Neural progenitor cell (in vitro differentiated cells): ENCODE data around the gene GNAQ. TPM values are rescaled to one million over a fixed set of nuclear protein-coding genes. Genes with fewer than 3 reads are reported as not detected.
A peak's percentile ranks its signal among the peaks of the same experiment; 100 is the strongest.

ENCODE experiments used
- DNase-seq: peaks from one replicate; pipeline ENCODE4 v3.0.0-alpha.2; 2016; ENCODE audit warnings: low spot score
- H2AFZ ChIP-seq: fragments of 200-600 bp; sonication (generic); replicated peaks from 2 replicates; pipeline ENCODE4 v1.6.1; 2016; ENCODE audit warnings: antibody characterized with exemption
- H3F3A ChIP-seq: fragments of 200-600 bp; sonication (generic); 2 replicates; pipeline ENCODE4 v1.6.1; 2016; ENCODE audit warnings: antibody characterized with exemption, low read depth
- H3K27ac ChIP-seq: fragments of 200-600 bp; sonication (generic); 2 replicates; pipeline ENCODE4 v1.5.1; 2016; ENCODE audit warnings: mild to moderate bottlenecking
- H3K27me3 ChIP-seq: fragments of 200-600 bp; sonication (generic); 2 replicates; pipeline ENCODE4 v1.6.1; 2016; ENCODE audit warnings: mild to moderate bottlenecking, moderate library complexity
- H3K36me3 ChIP-seq: fragments of 200-600 bp; sonication (generic); 2 replicates; pipeline ENCODE4 v1.5.1; 2016
- H3K4me1 ChIP-seq: fragments of 200-600 bp; sonication (generic); 2 replicates; pipeline ENCODE4 v1.6.1; 2016; ENCODE audit warnings: mixed run types
- H3K4me2 ChIP-seq: fragments of 200-600 bp; sonication (generic); 2 replicates; pipeline ENCODE4 v1.6.1; 2016
- H3K4me3 ChIP-seq: fragments of 200-600 bp; sonication (generic); 2 replicates; pipeline ENCODE4 v1.5.1; 2016
- H3K79me2 ChIP-seq: fragments of 200-600 bp; sonication (generic); 2 replicates; pipeline ENCODE4 v1.6.1; 2016; ENCODE audit warnings: low read depth
- H3K9ac ChIP-seq: fragments of 200-600 bp; sonication (generic); 2 replicates; pipeline ENCODE4 v1.6.1; 2016
- H3K9me3 ChIP-seq: fragments of 200-600 bp; sonication (generic); 2 replicates; pipeline ENCODE4 v1.5.1; 2016; ENCODE audit warnings: low read depth
- H4K20me1 ChIP-seq: fragments of 200-600 bp; sonication (generic); 2 replicates; pipeline ENCODE4 v1.6.1; 2016; ENCODE audit warnings: low read depth
- H3K27ac Mint-ChIP-seq: 3 replicates; pipeline ENCODE4 v1.8.0; 2021; ENCODE audit warnings: mixed read lengths
- H3K27me3 Mint-ChIP-seq: 2 replicates; pipeline ENCODE4 v1.8.0; 2022; ENCODE audit warnings: low read depth, mild to moderate bottlenecking, inconsistent platforms, moderate library complexity, mixed read lengths; ENCODE audit not compliant: insufficient read depth
- H3K36me3 Mint-ChIP-seq: 3 replicates; pipeline ENCODE4 v1.8.0; 2021; ENCODE audit warnings: mixed read lengths
- H3K4me1 Mint-ChIP-seq: 3 replicates; pipeline ENCODE4 v1.8.0; 2021; ENCODE audit warnings: mixed read lengths
- H3K4me3 Mint-ChIP-seq: 3 replicates; pipeline ENCODE4 v1.8.0; 2021; ENCODE audit warnings: mild to moderate bottlenecking, moderate library complexity, mixed read lengths
- H3K9me3 Mint-ChIP-seq: 3 replicates; pipeline ENCODE4 v1.8.0; 2020; ENCODE audit warnings: mixed read lengths
- CTCF ChIP-seq: fragments of 200-600 bp; sonication (generic); IDR thresholded peaks from 2 replicates; pipeline ENCODE4 v1.5.1; 2017; ENCODE audit warnings: antibody characterized with exemption, mild to moderate bottlenecking
- EZH2 ChIP-seq: fragments of 200-600 bp; sonication (generic); IDR thresholded peaks from 2 replicates; pipeline ENCODE4 v1.6.1; 2017; ENCODE audit warnings: antibody characterized with exemption, mild to moderate bottlenecking, moderate library complexity
- EZH2phosphoT487 ChIP-seq: fragments of 200-600 bp; sonication (generic); IDR thresholded peaks from 2 replicates; pipeline ENCODE4 v1.6.1; 2017; ENCODE audit warnings: antibody characterized with exemption
- total RNA-seq: library from RNA; depleted of rRNA; stranded (reverse); fragments of >200 nt; gene quantifications from 2 replicates; pipeline ENCODE4 v1.2.3, GENCODE V29; 2015; ENCODE audit warnings: low replicate concordance

The GNAQ gene
- total RNA-seq, 1 donor from 2014 or later: 87.9 TPM

GRCh38 chr9:77909306-77909705, 122.3 kb downstream of the GNAQ start:
- TF ChIP-seq EZH2phosphoT487: no peak
- no peak for TF ChIP-seq EZH2
- TF ChIP-seq CTCF: no peak
- no peak overlapping the region for H3K27ac Mint-ChIP-seq
- Histone ChIP-seq H3K4me2 (no peak overlapping the region), H3K4me1 (peaks cover 14% of the 10 kb centered on the region), H3F3A (no peaks in the 10 kb centered on the region), H3K9ac (no peak overlapping the region), H2AFZ (no peak overlapping the region), H3K36me3 (no peaks in the 10 kb centered on the region), H3K79me2 (peaks cover 42% of the 10 kb centered on the region), H3K27me3 (no peaks in the 10 kb centered on the region), H3K27ac (no peak overlapping the region), H3K9me3 (no peaks in the 10 kb centered on the region), H4K20me1 (peaks cover 7% of the 10 kb centered on the region), H3K4me3 (no peak overlapping the region)
- no peak overlapping the region for H3K4me3 Mint-ChIP-seq
- H3K27me3 Mint-ChIP-seq: no peaks in the 10 kb centered on the region
- no peak for DNase-seq
- peaks cover 22% of the 10 kb centered on the region for H3K36me3 Mint-ChIP-seq
- H3K4me1 Mint-ChIP-seq: peaks cover 31% of the 10 kb centered on the region
- peaks cover 10% of the 10 kb centered on the region for H3K9me3 Mint-ChIP-seq

- H3K9me3 Mint-ChIP-seq: peaks cover 4% of the 10 kb centered on the region
- H3K36me3 ChIP-seq: no peaks in the 10 kb centered on the region
- no peak overlapping the region for H3K4me2 ChIP-seq
- H3K27ac ChIP-seq: no peak overlapping the region
- H3F3A ChIP-seq: no peaks in the 10 kb centered on the region
- H3K4me1 ChIP-seq: peaks cover 14% of the 10 kb centered on the region
- peaks cover 15% of the 10 kb centered on the region for H3K36me3 Mint-ChIP-seq
- H3K27me3 Mint-ChIP-seq: no peaks in the 10 kb centered on the region
- H4K20me1 ChIP-seq: peaks cover 7% of the 10 kb centered on the region
- H3K4me3 ChIP-seq: no peak overlapping the region
- peaks cover 32% of the 10 kb centered on the region for H3K79me2 ChIP-seq
- H3K27me3 ChIP-seq: no peaks in the 10 kb centered on the region
- peaks cover 31% of the 10 kb centered on the region for H3K4me1 Mint-ChIP-seq
- H3K27ac Mint-ChIP-seq: peak overlapping the region; percentile 10
- H3K9me3 ChIP-seq: no peaks in the 10 kb centered on the region
- no peak overlapping the region for H3K9ac ChIP-seq
- TF ChIP-seq EZH2phosphoT487 (no peak), CTCF (no peak), EZH2 (no peak)
- H3K4me3 Mint-ChIP-seq: no peak overlapping the region
- no peak for DNase-seq
- no peak overlapping the region for H2AFZ ChIP-seq
Observed at GRCh38 chr9:77908293-77908692, 123.3 kb downstream of the GNAQ start.

- peaks cover 7% of the 10 kb centered on the region for H4K20me1 ChIP-seq
- no peak overlapping the region for H3K4me2 ChIP-seq
- Mint-ChIP-seq H3K27me3 (no peaks in the 10 kb centered on the region), H3K36me3 (peaks cover 17% of the 10 kb centered on the region), H3K4me3 (peak overlapping the region; percentile 6), H3K9me3 (peaks cover 4% of the 10 kb centered on the region), H3K4me1 (peaks cover 31% of the 10 kb centered on the region), H3K27ac (peak overlapping the region; percentile 9)
- peaks cover 14% of the 10 kb centered on the region for H3K4me1 ChIP-seq
- no peak for DNase-seq
- no peak overlapping the region for H3K4me3 ChIP-seq
- TF ChIP-seq CTCF (no peak), EZH2phosphoT487 (no peak), EZH2 (no peak)
- no peaks in the 10 kb centered on the region for H3F3A ChIP-seq
- H3K9ac ChIP-seq: no peak overlapping the region
- no peaks in the 10 kb centered on the region for H3K9me3 ChIP-seq
- H2AFZ ChIP-seq: no peak overlapping the region
- peaks cover 25% of the 10 kb centered on the region for H3K79me2 ChIP-seq
- H3K36me3 ChIP-seq: no peaks in the 10 kb centered on the region
- H3K27ac ChIP-seq: no peak overlapping the region
- no peaks in the 10 kb centered on the region for H3K27me3 ChIP-seq
Observed at GRCh38 chr9:77907585-77907984, 124.0 kb downstream of the GNAQ start.
